ENCODE results near the gene MME. TPM values are rescaled to one million over a fixed set of nuclear protein-coding genes. Genes with fewer than 3 reads are reported as not detected.
"Not testable (repeated sequence)": the region's sequence is repeated elsewhere in the genome, so short reads cannot be mapped to it uniquely, and the experiment has no call there.

MME gene
- total RNA-seq, 2 donors from 2014 or later = not detected

- no peaks in the 10 kb centered on the region for H3K4me1 Mint-ChIP-seq (ENCODE audit: low read depth)
- no peaks in the 10 kb centered on the region for H3K27me3 Mint-ChIP-seq (ENCODE audit: low read depth)
- no peaks in the 10 kb centered on the region for H3K9me3 Mint-ChIP-seq
- H3K36me3 Mint-ChIP-seq (ENCODE audit: insufficient read depth in 2 of 2) = no peaks in the 10 kb centered on the region
- ATAC-seq (replicated peaks in 1 of 2) (no peak), DNase-seq (no peak)
- H3K4me3 Mint-ChIP-seq = no peak overlapping the region
- no peak overlapping the region for H3K27ac Mint-ChIP-seq
These were observed 113.0 kb downstream of the MME start for GRCh38 chr3:155192957-155193746.

- no peak overlapping the region for H3K27ac Mint-ChIP-seq
- H3K9me3 Mint-ChIP-seq = no peaks in the 10 kb centered on the region
- H3K4me3 Mint-ChIP-seq = no peak overlapping the region
- H3K4me1 Mint-ChIP-seq (ENCODE audit: low read depth) = no peaks in the 10 kb centered on the region
- ATAC-seq (replicated peaks in 1 of 2) (no peak), DNase-seq (no peak)
- H3K36me3 Mint-ChIP-seq (ENCODE audit: insufficient read depth in 2 of 2) = no peaks in the 10 kb centered on the region
- no peaks in the 10 kb centered on the region for H3K27me3 Mint-ChIP-seq (ENCODE audit: low read depth)
These were observed 113.7 kb downstream of the MME start for GRCh38 chr3:155193868-155194267.

GRCh38 chr3:155194973-155195957, 115.1 kb downstream of the MME start:
- H3K27me3 Mint-ChIP-seq (ENCODE audit: low read depth) = no peaks in the 10 kb centered on the region
- no peak for DNase-seq
- no peaks in the 10 kb centered on the region for H3K36me3 Mint-ChIP-seq (ENCODE audit: insufficient read depth in 2 of 2)
- H3K4me1 Mint-ChIP-seq (ENCODE audit: low read depth) = no peaks in the 10 kb centered on the region
- no peak for ATAC-seq (replicated peaks in 1 of 2)
- H3K9me3 Mint-ChIP-seq = no peaks in the 10 kb centered on the region
- no peak overlapping the region for H3K27ac Mint-ChIP-seq
- H3K4me3 Mint-ChIP-seq = no peak overlapping the region

GRCh38 chr3:155196131-155197021, 116.3 kb downstream of the MME start:
- Mint-ChIP-seq H3K27ac (no peak overlapping the region), H3K9me3 (no peaks in the 10 kb centered on the region), H3K27me3 (ENCODE audit: low read depth) (no peaks in the 10 kb centered on the region), H3K4me1 (ENCODE audit: low read depth) (no peaks in the 10 kb centered on the region), H3K36me3 (ENCODE audit: insufficient read depth in 2 of 2) (no peaks in the 10 kb centered on the region), H3K4me3 (no peak overlapping the region)
- ATAC-seq (replicated peaks in 1 of 2) (no peak), DNase-seq (no peak)

- H3K36me3 Mint-ChIP-seq (ENCODE audit: insufficient read depth in 2 of 2) = no peaks in the 10 kb centered on the region
- no peaks in the 10 kb centered on the region for H3K27me3 Mint-ChIP-seq (ENCODE audit: low read depth)
- H3K4me3 Mint-ChIP-seq = no peak overlapping the region
- peaks cover 0 to 3% of the 10 kb centered on the region in 2 donors for H3K9me3 Mint-ChIP-seq
- no peak overlapping the region for H3K27ac Mint-ChIP-seq
- H3K4me1 Mint-ChIP-seq (ENCODE audit: low read depth) = no peaks in the 10 kb centered on the region
- no peak for ATAC-seq (replicated peaks in 1 of 2)
- no peak for DNase-seq
These were observed 117.7 kb downstream of the MME start for GRCh38 chr3:155197786-155198185.

- H3K9me3 Mint-ChIP-seq = peaks cover 0 to 3% of the 10 kb centered on the region in 2 donors
- no peaks in the 10 kb centered on the region for H3K4me1 Mint-ChIP-seq (ENCODE audit: low read depth)
- ATAC-seq (replicated peaks in 1 of 2) (no peak), DNase-seq (no peak)
- H3K4me3 Mint-ChIP-seq = no peak overlapping the region
- no peaks in the 10 kb centered on the region for H3K27me3 Mint-ChIP-seq (ENCODE audit: low read depth)
- H3K27ac Mint-ChIP-seq = no peak overlapping the region
- no peaks in the 10 kb centered on the region for H3K36me3 Mint-ChIP-seq (ENCODE audit: insufficient read depth in 2 of 2)
These were observed 122.5 kb downstream of the MME start for GRCh38 chr3:155202626-155203025.

- no peaks in the 10 kb centered on the region for H3K27me3 Mint-ChIP-seq (ENCODE audit: low read depth)
- ATAC-seq (replicated peaks in 1 of 2) (no peak), DNase-seq (no peak)
- no peak overlapping the region for H3K4me3 Mint-ChIP-seq
- H3K9me3 Mint-ChIP-seq = peaks cover 0 to 3% of the 10 kb centered on the region in 2 donors
- H3K4me1 Mint-ChIP-seq (ENCODE audit: low read depth) = no peaks in the 10 kb centered on the region
- H3K36me3 Mint-ChIP-seq (ENCODE audit: insufficient read depth in 2 of 2) = no peaks in the 10 kb centered on the region
- no peak overlapping the region for H3K27ac Mint-ChIP-seq
These were observed 124.7 kb downstream of the MME start for GRCh38 chr3:155204851-155205250.

- Mint-ChIP-seq H3K4me1 (ENCODE audit: low read depth) (no peaks in the 10 kb centered on the region), H3K9me3 (peaks cover 0 to 1% of the 10 kb centered on the region in 2 donors), H3K36me3 (ENCODE audit: insufficient read depth in 2 of 2) (no peaks in the 10 kb centered on the region), H3K27ac (no peak overlapping the region), H3K4me3 (no peak overlapping the region), H3K27me3 (ENCODE audit: low read depth) (no peaks in the 10 kb centered on the region)
- ATAC-seq (replicated peaks in 1 of 2) = no peak
- no peak for DNase-seq
These were observed 128.2 kb downstream of the MME start for GRCh38 chr3:155208183-155208800.

- H3K27me3 Mint-ChIP-seq (ENCODE audit: low read depth) = no peaks in the 10 kb centered on the region
- no peak overlapping the region for H3K4me3 Mint-ChIP-seq
- ATAC-seq (replicated peaks in 1 of 2) = no peak
- H3K9me3 Mint-ChIP-seq = peaks cover 0 to 1% of the 10 kb centered on the region in 2 donors
- DNase-seq = no peak
- H3K27ac Mint-ChIP-seq = no peak overlapping the region
- no peaks in the 10 kb centered on the region for H3K4me1 Mint-ChIP-seq (ENCODE audit: low read depth)
- H3K36me3 Mint-ChIP-seq (ENCODE audit: insufficient read depth in 2 of 2) = no peaks in the 10 kb centered on the region
These were observed 130.6 kb downstream of the MME start for GRCh38 chr3:155210736-155211135.

GRCh38 chr3:155211266-155211665, 131.1 kb downstream of the MME start:
- H3K27me3 Mint-ChIP-seq (ENCODE audit: low read depth) = no peaks in the 10 kb centered on the region
- H3K27ac Mint-ChIP-seq = no peak overlapping the region
- no peak for ATAC-seq (replicated peaks in 1 of 2)
- H3K9me3 Mint-ChIP-seq = peaks cover 0 to 1% of the 10 kb centered on the region in 2 donors
- no peaks in the 10 kb centered on the region for H3K36me3 Mint-ChIP-seq (ENCODE audit: insufficient read depth in 2 of 2)
- no peaks in the 10 kb centered on the region for H3K4me1 Mint-ChIP-seq (ENCODE audit: low read depth)
- no peak overlapping the region for H3K4me3 Mint-ChIP-seq
- DNase-seq = no peak

GRCh38 chr3:155211940-155212339, 131.8 kb downstream of the MME start:
- no peaks in the 10 kb centered on the region for H3K27me3 Mint-ChIP-seq (ENCODE audit: low read depth)
- H3K4me3 Mint-ChIP-seq = no peak overlapping the region
- H3K4me1 Mint-ChIP-seq (ENCODE audit: low read depth) = no peaks in the 10 kb centered on the region
- ATAC-seq (replicated peaks in 1 of 2) (no peak), DNase-seq (no peak)
- H3K36me3 Mint-ChIP-seq (ENCODE audit: insufficient read depth in 2 of 2) = no peaks in the 10 kb centered on the region
- H3K9me3 Mint-ChIP-seq = peaks cover 0 to 1% of the 10 kb centered on the region in 2 donors
- H3K27ac Mint-ChIP-seq = no peak overlapping the region

- not testable (repeated sequence) for H3K4me1 Mint-ChIP-seq (ENCODE audit: low read depth); H3K4me3 Mint-ChIP-seq; H3K9me3 Mint-ChIP-seq; H3K36me3 Mint-ChIP-seq (ENCODE audit: insufficient read depth in 2 of 2); H3K27ac Mint-ChIP-seq; DNase-seq; ATAC-seq (replicated peaks in 1 of 2); H3K27me3 Mint-ChIP-seq (ENCODE audit: low read depth)
These were observed 135.9 kb downstream of the MME start for GRCh38 chr3:155216007-155216406.
